ENCODE results near the gene AMOTL1.

The AMOTL1 gene

DNA sequence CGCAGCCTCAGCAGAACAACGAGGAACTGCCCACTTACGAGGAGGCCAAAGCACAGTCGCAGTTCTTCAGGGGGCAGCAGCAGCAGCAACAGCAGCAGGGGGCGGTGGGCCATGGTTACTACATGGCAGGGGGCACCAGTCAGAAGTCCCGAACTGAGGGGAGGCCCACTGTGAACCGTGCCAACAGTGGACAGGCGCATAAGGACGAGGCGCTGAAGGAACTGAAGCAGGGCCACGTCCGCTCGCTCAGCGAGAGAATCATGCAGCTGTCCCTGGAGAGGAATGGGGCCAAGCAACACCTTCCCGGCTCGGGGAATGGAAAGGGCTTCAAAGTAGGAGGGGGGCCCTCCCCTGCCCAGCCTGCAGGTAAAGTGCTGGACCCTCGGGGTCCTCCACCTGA is 31.6 kb downstream of the AMOTL1 start:
- no peak for DNase-seq (ENCODE audit: low read depth)
- no peak overlapping the region for H3K4me3 ChIP-seq (ENCODE audit: control insufficient read depth, low read depth, low read length)
- TF ChIP-seq, protein P1, sequence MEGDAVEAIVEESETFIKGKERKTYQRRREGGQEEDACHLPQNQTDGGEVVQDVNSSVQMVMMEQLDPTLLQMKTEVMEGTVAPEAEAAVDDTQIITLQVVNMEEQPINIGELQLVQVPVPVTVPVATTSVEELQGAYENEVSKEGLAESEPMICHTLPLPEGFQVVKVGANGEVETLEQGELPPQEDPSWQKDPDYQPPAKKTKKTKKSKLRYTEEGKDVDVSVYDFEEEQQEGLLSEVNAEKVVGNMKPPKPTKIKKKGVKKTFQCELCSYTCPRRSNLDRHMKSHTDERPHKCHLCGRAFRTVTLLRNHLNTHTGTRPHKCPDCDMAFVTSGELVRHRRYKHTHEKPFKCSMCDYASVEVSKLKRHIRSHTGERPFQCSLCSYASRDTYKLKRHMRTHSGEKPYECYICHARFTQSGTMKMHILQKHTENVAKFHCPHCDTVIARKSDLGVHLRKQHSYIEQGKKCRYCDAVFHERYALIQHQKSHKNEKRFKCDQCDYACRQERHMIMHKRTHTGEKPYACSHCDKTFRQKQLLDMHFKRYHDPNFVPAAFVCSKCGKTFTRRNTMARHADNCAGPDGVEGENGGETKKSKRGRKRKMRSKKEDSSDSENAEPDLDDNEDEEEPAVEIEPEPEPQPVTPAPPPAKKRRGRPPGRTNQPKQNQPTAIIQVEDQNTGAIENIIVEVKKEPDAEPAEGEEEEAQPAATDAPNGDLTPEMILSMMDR (IDR thresholded peaks at IDR 0.05; ENCODE audit: control insufficient read depth, insufficient read depth, low read depth, low read length, missing control alignments) = no peak

DNA sequence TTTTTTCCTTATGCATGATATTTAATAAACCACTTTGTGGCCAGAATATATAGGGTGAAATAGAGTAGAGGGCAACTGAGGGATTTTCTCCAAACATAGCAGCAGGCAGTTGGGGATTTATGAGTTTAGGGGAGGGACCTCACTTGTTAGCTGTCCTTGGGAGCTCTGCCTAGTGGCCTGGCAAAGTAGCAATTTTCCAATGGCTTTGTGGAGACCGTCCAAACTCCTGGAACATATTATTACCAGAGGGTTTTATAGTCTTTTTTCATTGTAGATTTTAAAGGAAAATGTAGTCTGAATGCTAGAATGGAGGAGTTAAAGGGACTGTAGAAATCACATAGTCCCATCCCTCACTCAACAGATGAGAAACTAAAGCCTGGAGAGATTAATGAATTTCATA is 32.3 kb downstream of the AMOTL1 start:
- H3K4me3 ChIP-seq (ENCODE audit: control insufficient read depth, low read depth, low read length) = no peak overlapping the region
- TF ChIP-seq, protein P1 (IDR thresholded peaks at IDR 0.05; ENCODE audit: control insufficient read depth, insufficient read depth, low read depth, low read length, missing control alignments) = no peak
- DNase-seq (ENCODE audit: low read depth) = peak; percentile 61

DNA sequence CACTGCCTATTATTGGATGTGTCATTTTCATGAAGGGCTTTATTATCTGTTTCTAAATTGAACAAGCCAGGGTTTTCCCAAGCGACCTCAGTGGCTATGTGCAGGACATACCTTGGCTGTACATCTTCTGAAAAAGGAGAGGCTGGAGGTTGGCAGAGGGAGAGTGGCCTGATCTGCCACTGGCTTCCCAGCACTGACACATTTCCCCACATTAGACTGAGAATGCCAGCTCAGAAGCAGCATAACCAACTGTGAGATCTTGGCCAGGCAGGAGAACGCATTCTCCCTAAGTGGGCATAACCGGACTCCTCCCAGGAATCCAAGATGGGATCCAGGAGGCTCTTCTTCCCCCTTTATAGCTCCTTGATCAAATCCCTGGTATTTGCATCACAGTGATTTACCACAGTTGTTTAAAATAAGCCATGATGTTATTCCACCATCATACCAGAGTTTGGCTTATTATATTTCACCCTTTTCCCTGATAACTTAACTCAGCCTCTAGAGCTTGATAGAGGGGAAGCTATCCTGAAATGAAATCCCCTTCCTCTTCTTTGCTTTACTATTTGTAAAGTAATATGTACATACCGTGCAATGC is 33.8 kb downstream of the AMOTL1 start:
- no peak for DNase-seq (ENCODE audit: low read depth)
- TF ChIP-seq, protein P1 (IDR thresholded peaks at IDR 0.05; ENCODE audit: control insufficient read depth, insufficient read depth, low read depth, low read length, missing control alignments) = no peak
- no peak overlapping the region for H3K4me3 ChIP-seq (ENCODE audit: control insufficient read depth, low read depth, low read length)

DNA sequence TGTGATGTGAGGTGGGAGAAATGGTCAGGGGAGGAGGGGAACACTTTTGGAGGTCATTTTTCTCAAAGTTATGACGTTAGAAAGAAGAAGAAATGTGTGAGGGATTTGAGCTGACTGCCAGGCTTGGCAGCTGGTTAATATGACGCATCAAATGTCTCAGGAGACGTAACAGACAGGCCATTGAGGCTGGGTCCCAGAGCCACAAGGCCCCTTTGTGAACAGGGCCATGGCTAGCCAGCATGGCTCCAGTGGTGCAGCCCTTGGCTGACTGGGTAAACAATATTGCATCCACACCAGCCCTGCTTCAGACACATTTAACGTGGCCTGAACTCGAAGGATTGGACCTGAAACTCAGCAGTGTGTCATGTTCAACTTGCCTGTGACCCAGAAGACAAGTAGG is 34.3 kb downstream of the AMOTL1 start:
- TF ChIP-seq, protein P1 (IDR thresholded peaks at IDR 0.05; ENCODE audit: control insufficient read depth, insufficient read depth, low read depth, low read length, missing control alignments) = no peak
- H3K4me3 ChIP-seq (ENCODE audit: control insufficient read depth, low read depth, low read length) = no peak overlapping the region
- no peak for DNase-seq (ENCODE audit: low read depth)

DNA sequence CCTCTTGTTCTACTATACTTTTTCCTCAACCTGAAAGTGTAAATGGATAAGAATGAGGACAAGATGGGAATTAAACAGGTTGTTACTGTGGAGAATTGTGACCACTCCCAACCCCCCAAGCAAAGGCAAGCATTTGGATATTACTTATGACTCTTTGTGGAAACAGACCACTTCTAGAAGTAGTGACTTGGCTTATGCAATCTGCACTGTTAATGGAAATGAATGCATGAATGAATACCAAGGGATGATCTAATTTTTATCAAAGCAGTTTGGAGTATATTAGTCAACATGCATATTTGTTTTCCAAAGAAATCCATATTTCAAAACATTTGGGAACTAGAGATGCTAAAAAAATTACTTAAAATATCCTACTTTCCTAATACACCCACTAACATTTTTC is 35.3 kb downstream of the AMOTL1 start:
- H3K4me3 ChIP-seq (ENCODE audit: control insufficient read depth, low read depth, low read length) = no peak overlapping the region
- TF ChIP-seq, protein P1 (IDR thresholded peaks at IDR 0.05; ENCODE audit: control insufficient read depth, insufficient read depth, low read depth, low read length, missing control alignments) = no peak
- DNase-seq (ENCODE audit: low read depth) = no peak

DNA sequence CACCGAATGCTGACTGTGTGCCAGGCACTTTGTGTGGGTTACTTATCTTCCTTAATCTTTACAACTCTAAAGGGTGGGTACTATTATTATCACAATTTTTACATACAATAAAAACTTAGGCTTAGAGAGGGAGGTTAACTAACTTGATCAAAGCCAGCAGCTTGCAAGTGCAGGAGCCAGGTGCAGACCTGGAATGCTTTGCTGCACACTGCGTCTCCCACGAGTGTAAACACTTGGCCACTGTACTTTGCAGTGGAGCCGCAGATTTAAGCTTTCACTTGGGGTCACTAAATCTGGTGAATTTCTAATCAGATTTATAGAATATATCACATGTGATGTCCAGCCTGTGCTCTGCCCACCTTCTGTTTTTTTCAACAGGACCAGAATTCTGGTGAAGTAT is 36.7 kb downstream of the AMOTL1 start:
- no peak overlapping the region for H3K4me3 ChIP-seq (ENCODE audit: control insufficient read depth, low read depth, low read length)
- TF ChIP-seq, protein P1 (IDR thresholded peaks at IDR 0.05; ENCODE audit: control insufficient read depth, insufficient read depth, low read depth, low read length, missing control alignments) = no peak
- DNase-seq (ENCODE audit: low read depth) = no peak

DNA sequence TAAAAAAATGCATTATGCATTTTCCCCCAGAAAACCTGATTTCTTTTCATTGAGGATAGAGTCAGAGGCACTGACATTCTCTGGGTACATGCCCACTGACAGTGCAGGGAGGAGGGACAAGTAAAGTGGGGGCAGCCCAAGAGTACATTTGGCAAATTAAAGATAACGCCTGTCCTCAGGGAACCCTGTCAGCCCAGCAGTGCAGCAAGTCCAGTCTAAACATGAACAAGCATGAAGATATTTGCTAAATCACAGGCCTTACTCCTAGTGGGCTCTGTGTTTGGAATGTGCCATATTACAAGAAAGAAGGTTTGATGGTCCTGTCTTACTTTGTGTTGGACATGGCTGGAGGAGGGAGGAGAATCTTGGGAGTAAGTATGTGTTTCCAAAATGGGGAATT is 37.9 kb downstream of the AMOTL1 start:
- no peak overlapping the region for H3K4me3 ChIP-seq (ENCODE audit: control insufficient read depth, low read depth, low read length)
- TF ChIP-seq, protein P1 (IDR thresholded peaks at IDR 0.05; ENCODE audit: control insufficient read depth, insufficient read depth, low read depth, low read length, missing control alignments) = no peak
- DNase-seq (ENCODE audit: low read depth) = no peak
